AG09319 (cell line): ENCODE measurements around the gene FBXL17.
A peak's percentile ranks its signal among the peaks of the same experiment; 100 is the strongest.

Source experiments
- DNase-seq: peaks from one replicate; pipeline ENCODE4 v3.0.0-alpha.2; 2010; ENCODE audit warnings: low read depth; ENCODE audit errors: extremely low read depth
- TF ChIP-seq, protein P1 (sequence below): IDR thresholded peaks from 2 replicates; pipeline ENCODE4 v1.5.1; 2011; ENCODE audit warnings: low read depth, mild to moderate bottlenecking, inconsistent platforms, low read length, moderate library complexity

FBXL17 gene

DNA sequence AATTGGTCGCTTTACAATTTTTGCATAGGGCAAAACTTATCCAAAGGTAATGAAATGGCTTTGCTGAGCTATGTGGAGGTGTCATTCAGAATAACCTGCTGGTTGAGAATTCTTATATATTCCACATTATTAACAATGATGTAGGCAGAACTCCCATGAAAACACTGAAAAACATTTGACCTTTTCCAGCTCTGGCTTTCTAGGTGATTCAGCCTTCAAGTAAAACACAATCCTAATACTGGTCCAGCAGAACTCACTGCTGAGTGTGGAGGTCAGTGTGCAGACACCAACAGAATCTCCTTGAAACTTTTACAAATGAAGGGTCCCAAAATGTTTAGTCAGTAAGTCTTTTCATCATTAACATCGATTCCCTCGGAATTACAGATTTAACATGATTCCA lies 549.2 kb downstream of the FBXL17 start:
- no peak for DNase-seq
- TF ChIP-seq, protein P1, sequence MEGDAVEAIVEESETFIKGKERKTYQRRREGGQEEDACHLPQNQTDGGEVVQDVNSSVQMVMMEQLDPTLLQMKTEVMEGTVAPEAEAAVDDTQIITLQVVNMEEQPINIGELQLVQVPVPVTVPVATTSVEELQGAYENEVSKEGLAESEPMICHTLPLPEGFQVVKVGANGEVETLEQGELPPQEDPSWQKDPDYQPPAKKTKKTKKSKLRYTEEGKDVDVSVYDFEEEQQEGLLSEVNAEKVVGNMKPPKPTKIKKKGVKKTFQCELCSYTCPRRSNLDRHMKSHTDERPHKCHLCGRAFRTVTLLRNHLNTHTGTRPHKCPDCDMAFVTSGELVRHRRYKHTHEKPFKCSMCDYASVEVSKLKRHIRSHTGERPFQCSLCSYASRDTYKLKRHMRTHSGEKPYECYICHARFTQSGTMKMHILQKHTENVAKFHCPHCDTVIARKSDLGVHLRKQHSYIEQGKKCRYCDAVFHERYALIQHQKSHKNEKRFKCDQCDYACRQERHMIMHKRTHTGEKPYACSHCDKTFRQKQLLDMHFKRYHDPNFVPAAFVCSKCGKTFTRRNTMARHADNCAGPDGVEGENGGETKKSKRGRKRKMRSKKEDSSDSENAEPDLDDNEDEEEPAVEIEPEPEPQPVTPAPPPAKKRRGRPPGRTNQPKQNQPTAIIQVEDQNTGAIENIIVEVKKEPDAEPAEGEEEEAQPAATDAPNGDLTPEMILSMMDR = no peak

DNA sequence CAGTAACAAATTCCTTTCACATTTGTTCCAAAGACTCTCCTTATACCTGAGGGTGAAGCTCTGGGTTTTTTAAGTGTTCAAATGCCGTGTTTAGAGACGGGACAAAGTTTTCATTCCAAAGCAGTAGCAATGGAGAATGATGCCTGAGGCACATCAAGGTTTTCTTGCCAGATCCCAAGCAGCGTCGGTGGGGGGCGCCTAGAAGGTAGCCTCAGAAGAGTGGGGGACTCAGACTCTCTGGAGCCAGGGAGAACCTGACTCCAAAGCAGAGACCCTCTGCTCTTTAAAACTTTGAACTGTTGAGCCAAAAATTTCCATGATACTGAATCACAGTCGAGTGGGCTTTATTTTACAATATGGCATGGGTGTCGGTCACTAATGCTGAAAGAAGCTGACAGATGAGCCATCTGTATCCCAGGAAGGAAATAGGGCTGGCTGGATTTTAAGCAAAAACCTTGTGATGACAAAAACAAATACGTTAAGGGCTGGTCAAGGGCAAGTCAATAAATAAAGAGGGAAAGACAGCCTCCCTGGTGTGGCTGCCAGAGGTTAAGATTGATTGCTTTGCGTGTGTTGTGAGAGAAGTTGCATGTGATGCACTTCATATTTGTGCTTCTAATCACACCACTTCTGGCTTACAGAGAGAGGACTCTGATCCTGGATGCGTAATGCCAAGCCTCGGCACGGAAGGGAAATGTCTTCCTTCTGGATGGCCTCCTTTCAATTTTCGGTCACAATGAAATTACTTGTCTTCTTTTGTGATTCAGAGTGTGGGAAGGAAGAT lies 550.1 kb downstream of the FBXL17 start:
- TF ChIP-seq, protein P1 = no peak
- peak; percentile 64 for DNase-seq

DNA sequence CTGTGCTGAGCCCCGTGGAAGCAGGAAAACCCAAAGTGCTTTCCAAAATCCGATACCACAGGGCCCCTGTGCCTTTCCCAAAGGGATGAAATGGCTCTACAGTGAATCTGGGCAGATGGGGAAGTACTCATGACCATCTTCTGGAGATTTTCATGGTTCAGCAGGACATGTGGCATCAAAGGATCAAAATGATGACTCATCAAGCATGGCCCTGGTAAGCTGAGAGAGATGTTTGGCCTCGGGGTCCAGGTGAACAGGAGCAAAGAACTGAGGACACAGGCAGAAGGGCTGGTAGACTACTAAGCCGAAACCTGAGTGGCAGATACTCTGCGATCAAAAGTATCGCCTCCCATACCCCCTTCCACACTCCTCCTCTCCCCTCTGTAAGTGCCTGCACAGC lies 551.1 kb downstream of the FBXL17 start:
- TF ChIP-seq, protein P1 = no peak
- DNase-seq = no peak

DNA sequence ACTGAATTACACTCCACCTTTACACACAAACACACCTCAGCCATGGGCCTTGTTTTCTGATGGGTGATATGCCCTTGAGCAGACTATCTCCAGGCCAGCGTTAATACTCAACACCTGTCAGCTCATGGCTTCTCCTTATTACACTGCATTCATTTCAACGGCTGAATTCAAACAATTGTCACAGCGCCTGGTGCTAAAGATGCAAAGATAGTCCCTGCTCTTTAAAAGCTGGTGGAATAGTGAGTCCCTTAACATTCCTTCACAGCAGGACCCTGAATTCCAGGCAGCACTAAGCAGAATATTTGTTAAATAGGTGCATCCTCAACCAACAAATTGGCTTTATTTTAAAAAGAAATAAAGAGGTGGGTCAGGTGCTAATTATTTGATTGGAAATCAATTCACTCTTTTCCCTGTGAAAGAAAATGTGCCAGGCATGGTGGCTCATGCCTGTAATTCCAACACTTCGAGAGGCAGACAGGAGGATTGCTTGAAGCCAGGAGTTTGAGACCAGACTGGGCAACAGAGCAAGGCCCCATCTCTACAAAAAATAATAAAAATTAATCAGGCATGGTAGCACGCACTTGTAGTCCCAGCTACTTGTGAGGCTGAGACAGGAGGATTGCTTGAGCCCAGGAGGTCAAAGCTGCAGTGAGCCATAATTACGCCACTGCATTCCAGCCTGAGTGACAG lies 555.4 kb downstream of the FBXL17 start:
- no peak for DNase-seq
- TF ChIP-seq, protein P1 = no peak

DNA sequence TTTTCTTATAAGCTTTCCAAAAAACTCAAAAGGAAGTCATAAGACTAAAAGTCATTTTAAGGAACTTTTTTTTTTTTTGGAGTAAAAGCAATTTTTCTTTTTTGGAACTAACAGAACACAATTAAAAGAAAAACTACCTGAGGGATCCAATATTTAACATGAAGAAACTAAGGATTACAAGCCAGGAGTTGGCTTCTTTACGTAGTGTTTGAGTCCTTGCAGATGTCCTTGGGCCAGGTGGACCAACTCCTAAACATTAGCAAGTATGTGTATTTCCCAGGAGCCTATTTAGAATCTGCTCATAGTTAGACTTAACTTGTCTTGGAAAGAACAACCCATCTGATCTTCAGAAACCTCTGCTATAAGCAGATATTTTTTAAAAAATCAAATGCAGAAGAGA lies 557.1 kb downstream of the FBXL17 start:
- TF ChIP-seq, protein P1 = no peak

DNA sequence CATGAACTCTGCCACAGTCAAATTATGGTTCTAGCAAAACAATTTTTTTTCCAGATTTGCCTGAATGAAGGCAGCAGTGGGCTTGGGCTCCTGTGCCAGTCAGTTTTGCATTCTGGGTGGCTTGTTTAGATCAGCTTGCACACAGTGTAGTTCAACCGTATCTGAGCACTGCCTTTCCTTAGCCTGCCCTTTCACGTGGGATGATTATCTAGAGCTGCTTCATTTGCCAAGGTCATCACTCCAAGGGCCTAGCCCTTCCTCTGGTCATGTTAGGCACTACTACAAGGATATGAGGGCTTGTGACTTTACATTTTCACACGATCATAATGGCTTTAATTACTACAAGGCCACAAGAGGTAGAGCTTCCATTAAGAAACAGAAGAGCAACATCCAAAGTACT lies 560.6 kb downstream of the FBXL17 start:
- DNase-seq = no peak
- TF ChIP-seq, protein P1 = no peak

More for the DNA sequence above, 557.1 kb downstream of the FBXL17 start:
- no peak for DNase-seq

DNA sequence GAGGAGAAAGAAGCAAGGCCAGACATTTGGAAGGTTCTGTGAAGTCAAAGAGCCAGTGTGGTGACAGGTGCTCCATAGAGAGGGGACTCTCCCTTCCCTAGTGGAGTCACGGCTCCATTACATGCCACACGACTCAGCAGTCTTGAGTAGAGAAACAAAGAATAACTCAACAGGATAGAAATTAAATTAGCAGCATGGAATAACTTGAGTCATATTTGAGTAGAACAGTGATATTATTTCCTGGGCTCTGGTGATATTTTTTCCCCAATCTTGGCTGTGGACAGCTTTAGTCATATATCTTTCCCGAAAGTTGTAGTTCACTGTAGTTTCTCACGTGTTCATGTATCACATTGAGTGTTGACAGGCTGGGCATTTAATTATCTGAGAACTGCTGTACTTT lies 561.5 kb downstream of the FBXL17 start:
- DNase-seq = no peak
- TF ChIP-seq, protein P1 = no peak
